Adrenal gland (tissue), 5 donors: ENCODE data around the gene FYB1.
"Not testable (repeated sequence)": the region's sequence is repeated elsewhere in the genome, so short reads cannot be mapped to it uniquely, and the experiment has no call there.

ENCODE experiments used
- CTCF ChIP-seq, 6 experiments: fragments of 450-650 bp in 4 of 6; fragments of 200-600 bp in 2 of 6; sonication (generic) in 1 of 6; IDR thresholded peaks; 1 replicate in 5 of 6; 2 replicates in 1 of 6; pipeline versions ENCODE4 v1.5.1 to v1.8.0; 2016 to 2021; ENCODE audit warnings: antibody characterized with exemption in 6 of 6, mild to moderate bottlenecking in 2 of 6, moderate library complexity in 1 of 6
- POLR2A ChIP-seq, 2 donors: fragments of 450-650 bp; IDR thresholded peaks; one replicate each; pipeline ENCODE4 v1.6.1; 2017; ENCODE audit warnings: antibody characterized with exemption in 2 of 2, mild to moderate bottlenecking in 2 of 2, moderate library complexity in 1 of 2
- donor health status: DM: no; HTN: no; CAD: no.

- not testable (repeated sequence) for TF ChIP-seq CTCF, POLR2A (IDR thresholded peaks at IDR 0.05)
Measured at GRCh38 chr5:39234494-39234893, 15.1 kb upstream of the FYB1 start.
